ENCODE data around the gene PCSK6.

PCSK6 gene

GRCh38 chr15:101264011-101264410 is 225.5 kb downstream of the PCSK6 start:
- Mint-ChIP-seq H3K4me3 (no peak overlapping the region), H3K9me3 (no peaks in the 10 kb centered on the region), H3K27me3 (no peaks in the 10 kb centered on the region), H3K27ac (no peak overlapping the region), H3K4me1 (peaks cover 5% of the 10 kb centered on the region), H3K36me3 (ENCODE audit: low read depth) (peaks cover 3% of the 10 kb centered on the region)
- DNase-seq (no peak), ATAC-seq (no peak)

GRCh38 chr15:101262551-101262950 is 227.0 kb downstream of the PCSK6 start:
- Mint-ChIP-seq H3K9me3 (no peaks in the 10 kb centered on the region), H3K36me3 (ENCODE audit: low read depth) (no peaks in the 10 kb centered on the region), H3K27me3 (peaks cover 3% of the 10 kb centered on the region), H3K27ac (no peak overlapping the region), H3K4me1 (peaks cover 5% of the 10 kb centered on the region), H3K4me3 (no peak overlapping the region)
- ATAC-seq (no peak), DNase-seq (no peak)

GRCh38 chr15:101258238-101259144 is 231.0 kb downstream of the PCSK6 start:
- H3K9me3 Mint-ChIP-seq = no peaks in the 10 kb centered on the region
- no peak overlapping the region for H3K27ac Mint-ChIP-seq
- H3K4me3 Mint-ChIP-seq = no peak overlapping the region
- no peaks in the 10 kb centered on the region for H3K36me3 Mint-ChIP-seq (ENCODE audit: low read depth)
- peak; percentile 54 for DNase-seq
- no peak for ATAC-seq
- peaks cover 3% of the 10 kb centered on the region for H3K27me3 Mint-ChIP-seq
- peaks cover 20% of the 10 kb centered on the region for H3K4me1 Mint-ChIP-seq

- Mint-ChIP-seq H3K4me3 (no peak overlapping the region), H3K27ac (no peak overlapping the region), H3K4me1 (peaks cover 27% of the 10 kb centered on the region), H3K9me3 (no peaks in the 10 kb centered on the region), H3K36me3 (ENCODE audit: low read depth) (no peaks in the 10 kb centered on the region), H3K27me3 (peaks cover 3% of the 10 kb centered on the region)
- ATAC-seq (no peak), DNase-seq (no peak)
These were observed 232.8 kb downstream of the PCSK6 start for GRCh38 chr15:101256757-101257156.

- DNase-seq (no peak), ATAC-seq (peak; percentile 22)
- H3K27me3 Mint-ChIP-seq = peaks cover 3% of the 10 kb centered on the region
- peak overlapping the region; percentile 60 for H3K27ac Mint-ChIP-seq
- peaks cover 27% of the 10 kb centered on the region for H3K4me1 Mint-ChIP-seq
- no peak overlapping the region for H3K4me3 Mint-ChIP-seq
- H3K9me3 Mint-ChIP-seq = no peaks in the 10 kb centered on the region
- H3K36me3 Mint-ChIP-seq (ENCODE audit: low read depth) = peaks cover 1% of the 10 kb centered on the region
These were observed 233.8 kb downstream of the PCSK6 start for GRCh38 chr15:101255615-101256241.

- DNase-seq = no peak
- Mint-ChIP-seq H3K36me3 (ENCODE audit: low read depth) (peaks cover 8% of the 10 kb centered on the region), H3K4me3 (no peak overlapping the region), H3K27ac (no peak overlapping the region), H3K27me3 (peaks cover 3% of the 10 kb centered on the region), H3K4me1 (peaks cover 30% of the 10 kb centered on the region), H3K9me3 (no peaks in the 10 kb centered on the region)
- ATAC-seq = no peak
These were observed 234.5 kb downstream of the PCSK6 start for GRCh38 chr15:101255051-101255395.

GRCh38 chr15:101254157-101255050 is 235.1 kb downstream of the PCSK6 start:
- no peaks in the 10 kb centered on the region for H3K9me3 Mint-ChIP-seq
- H3K4me1 Mint-ChIP-seq = peaks cover 37% of the 10 kb centered on the region
- no peak overlapping the region for H3K4me3 Mint-ChIP-seq
- DNase-seq (no peak), ATAC-seq (no peak)
- H3K36me3 Mint-ChIP-seq (ENCODE audit: low read depth) = peaks cover 12% of the 10 kb centered on the region
- no peak overlapping the region for H3K27ac Mint-ChIP-seq
- H3K27me3 Mint-ChIP-seq = peaks cover 3% of the 10 kb centered on the region

All from activated naive CD8-positive, alpha-beta T cell treated with anti-CD3 and anti-CD28 coated beads, Interleukin-2, amount 50 U/mL, for 24 hours (primary cell).